A549 (cell line): ENCODE results near the gene AFF3.
"Not testable (repeated sequence)": the region's sequence is repeated elsewhere in the genome, so short reads cannot be mapped to it uniquely, and the experiment has no call there.

ENCODE experiments used
- CBX8 ChIP-seq: fragments of 200-600 bp; sonication (generic); IDR thresholded peaks from 2 replicates; pipeline ENCODE4 v1.6.1; 2016
- CEBPB ChIP-seq, 2 experiments: fragments of >200 bp in 1 of 2; sonication (Bioruptor Twin) in 1 of 2; formaldehyde crosslinking in 1 of 2; IDR thresholded peaks; 2 replicates each; pipeline ENCODE4 v1.6.1; 2012 to 2016
- CTCF ChIP-seq: fragments of >200 bp; sonication (Bioruptor Twin); formaldehyde crosslinking; IDR thresholded peaks from 3 replicates; pipeline ENCODE4 v1.5.1; 2016
- NPAS2 ChIP-seq: fragments of 250-450 bp; sonication (Bioruptor Pico); IDR thresholded peaks from 2 replicates; pipeline ENCODE4 v1.8.0; 2022; ENCODE audit warnings: mild to moderate bottlenecking, moderate library complexity, borderline replicate concordance
- POLR2A ChIP-seq: IDR thresholded peaks from 2 replicates; pipeline ENCODE4 v1.6.1; 2012; ENCODE audit warnings: mild to moderate bottlenecking, low read length
- RCOR1 ChIP-seq: fragments of 150-350 bp; IDR thresholded peaks from 2 replicates; pipeline ENCODE4 v1.6.1; 2014; ENCODE audit warnings: antibody characterized with exemption, low read length, low read depth
- REST ChIP-seq: fragments of 200-600 bp; sonication (generic); IDR thresholded peaks from 2 replicates; pipeline ENCODE4 v1.6.1; 2016; ENCODE audit warnings: antibody characterized with exemption, mild to moderate bottlenecking, moderate library complexity
- SMC3 ChIP-seq: fragments of >200 bp; sonication (Bioruptor Twin); formaldehyde crosslinking; IDR thresholded peaks from 3 replicates; pipeline ENCODE4 v1.6.1; 2018; ENCODE audit warnings: inconsistent platforms
- SREBF2 ChIP-seq: fragments of 450-650 bp; IDR thresholded peaks from 2 replicates; pipeline ENCODE4 v1.6.1; 2014; ENCODE audit warnings: mild to moderate bottlenecking, moderate library complexity

- not testable (repeated sequence) for TF ChIP-seq CTCF; SREBF2; CBX8; NPAS2; POLR2A; REST; SMC3; CEBPB (IDR thresholded peaks at IDR 0.05); RCOR1
These were observed 9.4 kb upstream of the AFF3 start for GRCh38 chr2:100151832-100152231.
